ENCODE results near the gene KATNB1.

The KATNB1 gene

DNA sequence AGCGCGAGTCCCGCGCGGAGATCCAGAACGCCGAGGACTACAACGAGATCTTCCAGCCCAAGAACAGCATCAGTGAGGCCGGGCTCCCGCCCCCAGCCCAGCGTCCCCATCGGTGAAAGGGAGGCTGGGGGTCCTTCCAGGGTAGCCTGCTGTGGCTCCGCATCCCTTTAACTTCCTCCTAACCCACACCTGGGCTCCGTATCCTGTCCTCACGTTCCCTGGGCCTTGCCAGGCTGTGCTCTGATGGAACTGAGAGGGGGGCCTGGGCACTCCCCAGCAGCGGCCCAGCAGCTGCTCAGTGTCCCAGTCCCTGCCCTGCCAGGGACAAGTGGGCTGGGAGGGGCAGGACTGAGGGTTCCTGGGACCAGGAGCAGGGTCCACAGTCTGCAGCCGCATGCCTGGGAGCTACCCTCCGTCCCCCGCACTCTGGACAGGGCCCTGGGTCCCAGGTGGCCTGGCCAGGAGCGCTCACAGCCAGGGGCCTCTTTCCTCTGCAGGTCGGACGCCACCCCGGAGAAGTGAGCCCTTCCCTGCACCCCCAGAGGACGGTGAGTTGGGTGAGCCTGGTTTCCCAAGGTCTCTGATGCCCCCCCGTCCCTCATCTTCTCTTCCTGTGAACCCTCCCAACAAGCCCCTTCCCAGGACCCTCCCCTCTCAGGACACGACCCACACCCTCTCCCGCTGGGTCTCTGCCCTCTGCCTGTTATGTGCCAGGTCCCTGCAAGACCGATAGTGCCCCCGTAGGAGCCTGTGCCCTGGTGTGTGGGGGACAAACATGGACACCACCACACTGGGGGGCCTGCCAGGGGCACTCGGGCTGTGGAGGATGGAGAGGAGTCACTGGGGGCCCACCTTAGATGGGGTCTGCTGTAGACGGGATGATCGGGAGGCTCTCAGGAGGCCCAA, 18.1 kb downstream of the KATNB1 start:
- no peak overlapping the region for H3K27ac ChIP-seq
- no peaks in the 10 kb centered on the region for H3K9me3 ChIP-seq
- H3K36me3 ChIP-seq, result peaks cover 88% of the 10 kb centered on the region
- H3K27me3 ChIP-seq, result no peaks in the 10 kb centered on the region
- TF ChIP-seq, protein P1, sequence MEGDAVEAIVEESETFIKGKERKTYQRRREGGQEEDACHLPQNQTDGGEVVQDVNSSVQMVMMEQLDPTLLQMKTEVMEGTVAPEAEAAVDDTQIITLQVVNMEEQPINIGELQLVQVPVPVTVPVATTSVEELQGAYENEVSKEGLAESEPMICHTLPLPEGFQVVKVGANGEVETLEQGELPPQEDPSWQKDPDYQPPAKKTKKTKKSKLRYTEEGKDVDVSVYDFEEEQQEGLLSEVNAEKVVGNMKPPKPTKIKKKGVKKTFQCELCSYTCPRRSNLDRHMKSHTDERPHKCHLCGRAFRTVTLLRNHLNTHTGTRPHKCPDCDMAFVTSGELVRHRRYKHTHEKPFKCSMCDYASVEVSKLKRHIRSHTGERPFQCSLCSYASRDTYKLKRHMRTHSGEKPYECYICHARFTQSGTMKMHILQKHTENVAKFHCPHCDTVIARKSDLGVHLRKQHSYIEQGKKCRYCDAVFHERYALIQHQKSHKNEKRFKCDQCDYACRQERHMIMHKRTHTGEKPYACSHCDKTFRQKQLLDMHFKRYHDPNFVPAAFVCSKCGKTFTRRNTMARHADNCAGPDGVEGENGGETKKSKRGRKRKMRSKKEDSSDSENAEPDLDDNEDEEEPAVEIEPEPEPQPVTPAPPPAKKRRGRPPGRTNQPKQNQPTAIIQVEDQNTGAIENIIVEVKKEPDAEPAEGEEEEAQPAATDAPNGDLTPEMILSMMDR (IDR thresholded peaks at IDR 0.05), result no peak
- no peak overlapping the region for H3K4me3 ChIP-seq (ENCODE audit: low read depth in 1 of 2, low read length in 1 of 2)
- no peaks in the 10 kb centered on the region for H3K4me1 ChIP-seq (ENCODE audit: control insufficient read depth in 1 of 2, insufficient read depth in 1 of 2, low read depth in 1 of 2, low read length in 1 of 2)

DNA sequence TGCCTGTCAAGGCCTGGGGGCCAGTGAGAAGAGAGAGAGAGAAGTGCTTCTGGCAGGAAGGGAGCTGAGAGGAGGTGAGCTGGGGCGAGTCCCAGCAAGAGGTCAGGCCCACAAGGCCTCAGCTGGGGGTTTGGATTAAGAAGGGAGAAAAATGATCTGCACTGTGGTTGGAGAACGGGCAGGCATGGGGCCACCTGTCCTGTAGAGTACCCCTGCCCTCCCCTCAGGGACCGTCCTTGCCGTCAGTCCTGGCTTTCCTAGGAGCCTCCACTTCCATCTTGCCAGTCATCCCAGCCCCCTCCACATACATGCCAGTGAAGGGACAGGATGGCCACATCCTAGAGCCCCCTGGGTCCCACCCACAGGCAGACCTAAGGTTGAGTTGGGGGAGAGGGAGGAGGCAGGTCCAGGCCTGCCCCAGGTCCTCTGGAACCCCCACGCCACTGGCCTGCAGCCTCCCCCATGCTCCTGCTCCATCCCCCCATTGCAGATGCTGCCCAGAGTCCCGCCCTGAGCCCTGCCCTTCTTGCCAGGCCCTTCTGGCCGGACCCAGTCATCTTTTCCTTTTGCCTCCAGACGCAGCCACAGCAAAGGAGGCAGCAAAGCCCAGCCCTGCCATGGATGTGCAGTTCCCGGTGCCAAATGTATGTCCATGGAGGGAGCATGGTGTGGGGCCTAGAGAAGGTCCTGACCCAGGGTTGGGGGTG, 18.9 kb downstream of the KATNB1 start:
- Histone ChIP-seq H3K4me3 (ENCODE audit: low read depth in 1 of 2, low read length in 1 of 2) (no peak overlapping the region), H3K36me3 (peaks cover 86% of the 10 kb centered on the region)

DNA sequence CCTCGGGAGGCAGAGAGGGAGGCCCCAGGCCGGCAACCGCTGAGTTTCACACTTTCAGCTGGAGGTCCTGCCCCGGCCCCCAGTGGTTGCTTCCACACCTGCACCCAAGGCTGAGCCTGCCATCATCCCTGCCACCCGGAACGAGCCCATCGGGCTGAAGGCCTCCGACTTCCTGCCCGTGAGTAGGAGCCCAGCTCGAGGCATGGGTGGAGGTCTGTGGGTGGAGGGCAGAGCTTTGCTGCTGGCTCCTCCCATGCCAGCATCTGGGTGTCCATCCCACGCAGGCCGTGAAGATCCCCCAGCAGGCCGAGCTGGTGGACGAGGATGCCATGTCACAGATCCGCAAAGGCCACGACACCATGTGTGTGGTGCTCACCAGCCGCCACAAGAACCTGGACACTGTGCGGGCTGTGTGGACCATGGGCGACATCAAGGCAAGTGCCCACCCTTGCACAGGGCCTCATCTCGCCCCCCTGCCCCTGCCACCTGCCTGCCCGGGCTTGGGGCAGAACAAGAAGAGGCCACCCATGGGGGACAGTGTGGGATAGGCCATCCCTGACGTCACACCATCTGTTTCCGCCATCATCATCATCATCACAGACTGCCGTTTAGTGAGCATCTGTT, 19.6 kb downstream of the KATNB1 start:
- Histone ChIP-seq H3K4me3 (ENCODE audit: low read depth in 1 of 2, low read length in 1 of 2) (no peak overlapping the region), H3K36me3 (peaks cover 84% of the 10 kb centered on the region), H3K27me3 (no peaks in the 10 kb centered on the region), H3K27ac (no peak overlapping the region), H3K4me1 (ENCODE audit: control insufficient read depth in 1 of 2, insufficient read depth in 1 of 2, low read depth in 1 of 2, low read length in 1 of 2) (no peaks in the 10 kb centered on the region), H3K9me3 (no peaks in the 10 kb centered on the region)
- TF ChIP-seq, protein P1 (IDR thresholded peaks at IDR 0.05), result no peak

More for the DNA sequence above, 18.9 kb downstream of the KATNB1 start:
- no peaks in the 10 kb centered on the region for H3K9me3 ChIP-seq
- H3K27ac ChIP-seq, result no peak overlapping the region
- TF ChIP-seq, protein P1 (IDR thresholded peaks at IDR 0.05), result no peak
- no peaks in the 10 kb centered on the region for H3K4me1 ChIP-seq (ENCODE audit: control insufficient read depth in 1 of 2, insufficient read depth in 1 of 2, low read depth in 1 of 2, low read length in 1 of 2)
- H3K27me3 ChIP-seq, result no peaks in the 10 kb centered on the region

DNA sequence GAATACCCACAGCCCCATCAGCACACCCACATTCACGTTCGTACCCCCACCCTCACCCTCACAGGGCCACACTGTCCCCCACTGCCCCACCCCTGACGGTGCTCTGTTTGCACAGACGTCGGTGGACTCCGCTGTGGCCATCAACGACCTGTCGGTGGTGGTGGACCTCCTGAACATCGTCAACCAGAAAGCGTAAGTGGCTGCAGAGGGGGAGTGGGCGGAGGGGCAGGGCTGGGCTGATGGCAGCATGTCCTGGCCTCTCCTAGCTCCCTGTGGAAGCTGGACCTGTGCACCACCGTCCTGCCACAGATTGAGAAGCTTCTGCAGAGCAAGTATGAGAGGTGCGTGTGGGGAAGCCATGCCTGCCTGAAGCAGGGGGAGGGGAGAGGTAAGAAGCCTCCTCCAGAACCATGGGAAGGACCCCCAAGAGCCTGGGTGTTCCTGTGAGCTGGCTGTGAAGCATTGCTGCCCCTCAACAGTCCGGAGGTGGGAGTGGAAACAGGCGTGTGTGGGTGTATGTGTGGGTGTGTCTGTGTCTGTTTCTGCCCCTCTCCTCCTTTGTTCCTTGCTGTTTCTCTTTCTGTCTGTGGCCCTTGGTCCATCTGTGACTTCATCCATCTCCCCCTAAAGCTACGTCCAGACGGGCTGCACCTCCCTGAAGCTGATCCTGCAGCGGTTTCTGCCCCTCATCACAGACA, 20.3 kb downstream of the KATNB1 start:
- no peaks in the 10 kb centered on the region for H3K4me1 ChIP-seq (ENCODE audit: control insufficient read depth in 1 of 2, insufficient read depth in 1 of 2, low read depth in 1 of 2, low read length in 1 of 2)
- TF ChIP-seq, protein P1 (IDR thresholded peaks at IDR 0.05), result no peak
- H3K4me3 ChIP-seq (ENCODE audit: low read depth in 1 of 2, low read length in 1 of 2), result no peak overlapping the region
- H3K27ac ChIP-seq, result no peak overlapping the region
- no peaks in the 10 kb centered on the region for H3K27me3 ChIP-seq
- H3K9me3 ChIP-seq, result no peaks in the 10 kb centered on the region
- peaks cover 82% of the 10 kb centered on the region for H3K36me3 ChIP-seq
